Activated gamma-delta T cell treated with anti-CD3 and anti-CD28 coated beads, Interleukin-2, amount 50 U/mL, for 16 hours (primary cell): Measurements from ENCODE around the gene CCDC83.
"Not testable (repeated sequence)": the region's sequence is repeated elsewhere in the genome, so short reads cannot be mapped to it uniquely, and the experiment has no call there.

Experiments
- DNase-seq: peaks from one replicate; pipeline ENCODE4 v3.0.0-alpha.2; 2020; ENCODE audit warnings: low read depth

Gene CCDC83

GRCh38 chr11:85886089-85887056, 31.2 kb downstream of the CCDC83 start:
- no peak for DNase-seq

GRCh38 chr11:85889108-85889507, 33.9 kb downstream of the CCDC83 start:
- DNase-seq: no peak

- no peak for DNase-seq
Observed at GRCh38 chr11:85889676-85890579, 34.7 kb downstream of the CCDC83 start.

GRCh38 chr11:85893395-85893794, 38.2 kb downstream of the CCDC83 start:
- DNase-seq: no peak

- no peak for DNase-seq
Observed at GRCh38 chr11:85896876-85897275, 41.7 kb downstream of the CCDC83 start.

- no peak for DNase-seq
Observed at GRCh38 chr11:85898456-85898855, 43.3 kb downstream of the CCDC83 start.

GRCh38 chr11:85902353-85902752, 47.2 kb downstream of the CCDC83 start:
- no peak for DNase-seq

- DNase-seq: no peak
Observed at GRCh38 chr11:85903406-85903805, 48.2 kb downstream of the CCDC83 start.

- no peak for DNase-seq
Observed at GRCh38 chr11:85903811-85904210, 48.6 kb downstream of the CCDC83 start.

- DNase-seq: no peak
Observed at GRCh38 chr11:85912414-85912813, 57.2 kb downstream of the CCDC83 start.

GRCh38 chr11:85913513-85913912, 58.3 kb downstream of the CCDC83 start:
- no peak for DNase-seq

- no peak for DNase-seq
Observed at GRCh38 chr11:85914425-85914824, 59.2 kb downstream of the CCDC83 start.

GRCh38 chr11:85918910-85919794, 64.0 kb downstream of the CCDC83 start:
- DNase-seq: no peak

GRCh38 chr11:85922367-85922766, 67.2 kb downstream of the CCDC83 start:
- DNase-seq: no peak

- no peak for DNase-seq
Observed at GRCh38 chr11:85923455-85923854, 68.3 kb downstream of the CCDC83 start.

- DNase-seq: not testable (repeated sequence)
Observed at GRCh38 chr11:85926653-85927214, 71.6 kb downstream of the CCDC83 start.

- DNase-seq: no peak
Observed at GRCh38 chr11:85930879-85931366, 75.7 kb downstream of the CCDC83 start.

GRCh38 chr11:85934596-85935169, 79.5 kb downstream of the CCDC83 start:
- DNase-seq: no peak

GRCh38 chr11:85935751-85936150, 80.6 kb downstream of the CCDC83 start:
- no peak for DNase-seq

GRCh38 chr11:85937835-85938234, 82.7 kb downstream of the CCDC83 start:
- no peak for DNase-seq
